NCI-H345 treated with DMSO at 0.1 percent for 48 hours (cell line): ENCODE data around the gene ELANE.
"Not testable (repeated sequence)": the region's sequence is repeated elsewhere in the genome, so short reads cannot be mapped to it uniquely, and the experiment has no call there.

Experiments
- DNase-seq: peaks from one replicate; lab custom pipeline; 2025; ENCODE audit not compliant: unreplicated experiment; lab: John Stamatoyannopoulos, UW

Gene ELANE

DNA sequence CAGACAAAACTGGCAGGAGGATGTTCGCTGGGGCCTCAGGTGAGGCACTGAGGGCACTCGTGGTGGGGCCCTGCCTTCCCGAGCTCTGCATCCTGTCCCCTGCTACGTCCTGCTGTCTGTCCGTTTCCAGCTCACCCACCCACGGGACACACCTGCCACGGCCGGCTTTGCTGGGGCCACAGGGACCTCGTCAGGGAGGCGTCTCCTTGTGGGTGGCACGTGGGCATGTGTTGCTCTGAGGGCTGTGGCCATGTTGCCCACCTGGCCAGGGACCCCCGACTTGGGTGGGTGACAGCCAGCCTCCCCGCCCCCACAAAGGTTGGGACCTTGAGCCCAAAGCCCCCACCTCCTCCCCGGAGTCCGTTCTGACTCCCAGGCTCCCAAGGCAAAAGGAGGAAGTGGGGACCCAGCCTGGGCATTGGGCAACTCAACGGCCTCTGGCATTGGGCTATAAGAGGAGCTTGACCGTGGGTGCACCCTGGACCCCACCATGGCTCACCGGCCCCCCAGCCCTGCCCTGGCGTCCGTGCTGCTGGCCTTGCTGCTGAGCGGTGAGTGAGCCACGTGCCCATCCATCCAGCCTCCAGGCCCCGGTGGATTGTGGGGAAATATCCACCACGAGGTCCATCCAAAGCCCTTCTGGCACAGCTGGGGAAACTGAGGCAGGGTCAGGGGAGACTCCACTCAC is 11.4 kb upstream of the ELANE start, which contains the start of gene PRTN3:
PRTN3 (plus strand) TSS at position 481 of the 688 bp plus-strand sequence; CDS start at position 491, 10 bp downstream.
- no peak for DNase-seq

DNA sequence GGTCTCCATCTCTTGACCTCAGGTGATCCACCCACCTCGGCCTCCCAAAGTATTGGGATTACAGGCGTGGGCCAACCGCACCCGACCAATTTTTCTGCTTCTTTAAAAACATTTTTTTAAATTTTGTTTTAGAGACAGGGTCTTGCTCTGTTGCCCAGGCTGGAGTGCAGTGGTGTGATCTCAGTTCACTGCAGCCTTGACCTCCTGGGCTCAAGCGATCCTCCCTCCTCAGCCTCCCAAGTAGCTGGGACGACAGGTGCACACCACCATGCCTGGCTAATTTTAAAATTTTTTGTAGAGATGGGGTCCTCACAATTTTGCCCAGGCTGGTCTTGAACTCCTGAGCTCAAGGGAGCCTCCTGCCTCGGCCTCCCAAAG is 9.3 kb upstream of the ELANE start:
- not testable (repeated sequence) for DNase-seq

DNA sequence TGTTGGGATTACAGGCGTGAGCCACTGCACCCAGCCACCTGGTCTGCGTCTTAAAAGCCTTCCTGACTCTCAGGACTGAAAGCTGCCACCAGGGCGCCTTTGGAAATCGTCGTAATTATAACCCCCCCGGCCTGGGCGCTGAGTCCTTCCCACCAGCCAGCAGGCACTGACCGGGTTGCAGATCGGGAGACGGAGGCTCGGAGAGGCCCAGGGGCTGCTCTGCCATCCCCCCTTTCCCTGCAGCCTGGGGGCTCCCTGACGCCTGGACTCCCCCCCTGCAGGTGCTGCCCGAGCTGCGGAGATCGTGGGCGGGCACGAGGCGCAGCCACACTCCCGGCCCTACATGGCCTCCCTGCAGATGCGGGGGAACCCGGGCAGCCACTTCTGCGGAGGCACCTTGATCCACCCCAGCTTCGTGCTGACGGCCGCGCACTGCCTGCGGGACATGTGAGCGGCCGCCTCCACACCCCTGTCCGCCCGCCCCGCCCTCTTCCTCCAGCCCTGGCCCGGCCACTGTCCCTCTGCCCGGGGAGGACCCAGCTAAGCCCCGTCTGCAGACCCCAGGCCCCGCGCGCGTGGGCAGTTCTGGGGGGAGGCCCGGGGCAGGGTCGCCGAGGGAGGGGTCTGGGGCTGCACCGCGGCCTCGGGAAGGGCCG is 8.8 kb upstream of the ELANE start:
- DNase-seq: no peak

DNA sequence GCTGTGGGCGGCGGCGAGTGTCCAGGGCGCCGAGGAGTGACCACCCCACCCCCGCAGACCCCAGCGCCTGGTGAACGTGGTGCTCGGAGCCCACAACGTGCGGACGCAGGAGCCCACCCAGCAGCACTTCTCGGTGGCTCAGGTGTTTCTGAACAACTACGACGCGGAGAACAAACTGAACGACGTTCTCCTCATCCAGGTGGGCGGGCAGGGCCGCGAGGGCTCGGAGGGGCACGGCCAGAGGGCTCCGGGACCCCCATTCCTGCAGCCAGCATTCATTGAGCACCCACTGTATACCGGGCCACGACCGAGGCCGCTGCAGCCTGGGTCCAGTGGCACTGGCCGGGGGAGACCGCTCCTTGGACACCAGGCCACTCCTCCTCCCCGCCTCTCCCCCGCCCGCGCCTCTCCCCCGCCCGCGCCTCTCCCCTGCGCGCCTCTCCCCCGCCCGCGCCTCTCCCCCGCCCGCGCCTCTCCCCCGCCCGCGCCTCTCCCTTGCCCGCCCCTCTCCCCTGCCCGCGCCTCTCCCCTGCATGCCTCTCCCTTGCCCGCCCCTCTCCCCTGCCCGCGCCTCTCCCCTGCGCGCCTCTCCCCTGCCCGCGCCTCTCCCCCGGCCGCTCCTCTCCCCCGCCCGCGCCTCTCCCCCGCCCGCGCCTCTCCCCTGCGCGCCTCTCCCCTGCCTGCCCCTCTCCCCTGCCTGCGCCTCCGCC is 8.1 kb upstream of the ELANE start:
- DNase-seq: no peak

DNA sequence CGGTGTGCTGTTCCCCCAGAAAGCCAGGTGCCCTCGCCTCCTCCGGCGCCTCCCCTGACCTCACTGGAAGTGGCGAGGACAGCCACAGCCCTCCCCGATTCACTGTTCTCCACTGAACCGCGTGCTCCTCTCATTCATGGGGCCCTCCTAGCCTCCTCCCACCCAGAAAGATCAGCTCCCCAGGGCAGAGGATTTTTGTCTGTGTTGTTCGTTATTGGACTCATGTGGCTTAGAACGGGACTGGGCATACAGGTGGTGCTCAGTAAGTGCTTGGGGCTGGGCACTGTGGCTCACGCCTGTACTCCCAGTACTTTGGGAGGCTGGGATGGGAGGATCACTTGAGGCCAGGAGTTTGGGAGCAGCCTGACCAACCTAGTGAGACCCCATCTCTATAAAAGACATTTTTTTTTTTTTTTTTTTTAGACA is 7.5 kb upstream of the ELANE start:
- no peak for DNase-seq

DNA sequence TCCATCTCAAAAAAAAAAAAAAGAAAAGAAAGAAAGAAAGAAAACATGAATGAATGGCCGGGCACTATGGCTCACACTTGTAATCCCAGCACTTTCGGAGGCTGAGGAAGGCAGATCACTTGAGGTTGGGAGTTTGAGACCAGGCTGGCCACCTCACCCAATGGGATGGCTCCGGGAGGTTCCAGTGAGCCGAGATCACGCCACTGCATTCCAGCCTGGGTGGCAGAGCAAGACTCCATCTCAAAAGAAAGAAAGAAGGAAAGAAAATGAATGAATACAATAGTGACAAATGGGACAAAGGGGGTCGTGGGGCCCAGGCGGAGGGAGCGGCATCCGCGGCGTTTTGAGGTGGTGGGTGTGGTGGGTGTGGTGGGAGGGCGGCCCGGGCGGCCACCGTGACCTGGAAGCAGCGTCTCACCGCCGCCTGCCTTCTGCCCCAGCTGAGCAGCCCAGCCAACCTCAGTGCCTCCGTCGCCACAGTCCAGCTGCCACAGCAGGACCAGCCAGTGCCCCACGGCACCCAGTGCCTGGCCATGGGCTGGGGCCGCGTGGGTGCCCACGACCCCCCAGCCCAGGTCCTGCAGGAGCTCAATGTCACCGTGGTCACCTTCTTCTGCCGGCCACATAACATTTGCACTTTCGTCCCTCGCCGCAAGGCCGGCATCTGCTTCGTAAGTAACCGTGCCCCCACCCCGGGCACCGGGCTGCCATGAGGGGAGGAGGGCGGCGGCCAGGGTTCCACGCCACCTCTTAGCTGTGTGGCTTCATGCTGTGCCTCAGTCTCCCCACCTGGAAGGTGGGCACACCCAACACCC is 6.2 kb upstream of the ELANE start:
- no peak for DNase-seq

DNA sequence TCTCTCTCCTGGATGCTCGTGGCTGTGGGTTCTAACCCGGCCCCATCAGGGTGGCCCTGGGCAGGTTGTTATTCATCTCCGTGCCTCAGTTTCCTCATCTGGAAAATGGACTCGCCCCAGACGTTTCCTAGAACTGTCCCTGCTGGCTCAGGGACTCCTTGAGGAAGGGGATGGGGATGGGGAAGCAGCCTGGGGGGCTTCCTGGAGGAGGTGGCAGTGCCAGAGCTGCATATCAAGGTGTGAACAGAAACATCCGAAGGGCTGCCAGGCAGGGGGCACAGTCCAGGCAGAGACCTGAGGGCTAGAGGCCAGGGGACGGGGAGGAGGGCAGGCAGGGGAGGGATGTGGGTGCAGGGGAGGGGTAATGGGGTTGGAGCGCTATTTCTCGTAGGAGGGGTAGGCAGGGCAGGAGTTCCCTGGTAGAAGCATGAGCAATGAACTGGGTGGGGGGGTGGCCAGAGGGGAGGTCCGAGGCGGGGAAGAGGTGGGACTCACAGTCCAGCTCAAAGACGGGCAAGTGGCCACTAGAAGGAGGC is 3.6 kb upstream of the ELANE start:
- DNase-seq: no peak

DNA sequence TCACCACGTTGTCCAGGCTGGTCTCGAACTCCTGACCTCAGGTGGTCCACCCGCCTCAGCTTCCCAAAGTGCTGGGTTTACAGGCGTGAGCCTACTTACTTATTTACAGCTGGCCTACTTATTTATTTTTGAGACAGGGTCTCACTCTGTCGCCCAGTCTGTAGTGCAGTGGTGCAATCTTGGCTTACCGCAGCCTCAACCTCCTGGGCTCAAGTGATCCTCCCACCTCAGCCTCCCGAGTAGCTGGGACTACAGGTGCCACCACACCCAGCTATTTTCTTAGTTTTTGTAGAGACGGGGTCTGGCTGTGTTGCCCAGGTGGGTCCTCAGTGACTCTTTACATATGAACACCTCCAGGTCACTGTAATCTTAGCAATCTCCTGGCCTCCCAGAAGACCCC is 2.9 kb upstream of the ELANE start:
- not testable (repeated sequence) for DNase-seq

DNA sequence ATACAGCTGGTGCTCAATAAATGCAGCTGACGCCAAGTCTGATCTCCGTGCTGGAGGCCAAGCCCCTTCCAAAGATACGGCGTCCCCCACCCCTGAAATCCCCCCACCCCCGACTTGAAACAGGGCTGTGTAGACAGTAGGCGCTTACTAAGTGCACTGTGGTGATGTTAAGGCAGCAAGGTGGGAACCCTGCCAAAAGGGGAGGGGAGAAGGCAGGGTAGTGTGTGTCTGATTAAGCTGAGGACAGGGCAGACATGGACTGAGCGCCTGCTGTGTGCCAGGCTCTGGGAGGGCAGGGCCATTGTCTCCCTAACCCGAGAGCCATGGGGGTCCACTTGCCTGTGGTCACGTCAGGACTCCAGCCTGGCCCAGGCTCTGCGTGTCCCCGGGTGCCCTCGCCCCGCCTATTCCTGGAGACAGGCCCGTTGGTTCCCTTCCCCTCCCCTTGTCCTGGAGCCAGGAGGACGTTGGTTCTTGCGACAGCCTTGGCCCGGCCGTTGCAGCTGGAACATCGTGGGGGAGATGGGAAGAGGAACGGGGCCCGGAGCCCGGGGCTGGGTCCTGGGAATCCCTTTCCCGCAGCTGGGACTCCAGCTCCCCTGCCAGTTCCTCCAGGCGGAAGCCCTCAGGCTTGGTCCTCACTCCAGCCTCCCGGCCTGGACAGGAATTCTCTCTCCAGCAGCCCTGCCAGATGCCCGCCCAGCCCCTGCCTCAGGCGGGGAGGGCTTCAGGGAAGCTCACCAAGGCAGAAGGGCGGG is 1.7 kb upstream of the ELANE start:
- DNase-seq: no peak

DNA sequence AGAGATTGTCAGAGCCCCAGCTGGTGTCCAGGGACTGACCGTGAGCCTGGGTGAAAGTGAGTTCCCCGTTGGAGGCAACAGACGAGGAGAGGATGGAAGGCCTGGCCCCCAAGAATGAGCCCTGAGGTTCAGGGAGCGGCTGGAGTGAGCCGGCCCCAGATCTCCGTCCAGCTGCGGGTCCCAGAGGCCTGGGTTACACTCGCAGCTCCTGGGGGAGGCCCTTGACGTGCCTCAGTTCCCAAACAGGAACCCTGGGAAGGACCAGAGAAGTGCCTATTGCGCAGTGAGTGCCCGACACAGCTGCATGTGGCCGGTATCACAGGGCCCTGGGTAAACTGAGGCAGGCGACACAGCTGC is 1.1 kb upstream of the ELANE start:
- DNase-seq: no peak

DNA sequence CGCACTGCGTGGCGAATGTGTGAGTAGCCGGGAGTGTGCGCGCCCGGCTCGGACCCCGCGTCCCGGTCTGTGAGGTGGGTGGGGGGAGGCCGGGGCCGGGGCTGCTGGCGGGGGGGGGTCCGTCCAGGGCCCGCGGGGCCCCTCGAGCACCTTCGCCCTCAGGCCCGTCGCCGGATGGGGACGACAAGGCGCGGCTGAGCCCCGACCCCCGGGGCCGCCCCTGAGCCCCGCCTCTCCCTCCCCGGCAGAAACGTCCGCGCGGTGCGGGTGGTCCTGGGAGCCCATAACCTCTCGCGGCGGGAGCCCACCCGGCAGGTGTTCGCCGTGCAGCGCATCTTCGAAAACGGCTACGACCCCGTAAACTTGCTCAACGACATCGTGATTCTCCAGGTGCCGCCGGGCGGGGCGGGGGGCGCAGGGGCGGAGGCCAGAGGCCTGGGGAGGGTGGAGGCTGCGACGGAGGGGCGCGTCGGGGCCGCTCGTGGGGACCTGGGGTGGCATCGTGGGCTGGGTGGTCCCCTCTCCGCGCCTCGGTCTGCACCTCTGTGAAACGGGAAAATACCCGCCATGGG is 997 bp downstream of the ELANE start:
- no peak for DNase-seq

DNA sequence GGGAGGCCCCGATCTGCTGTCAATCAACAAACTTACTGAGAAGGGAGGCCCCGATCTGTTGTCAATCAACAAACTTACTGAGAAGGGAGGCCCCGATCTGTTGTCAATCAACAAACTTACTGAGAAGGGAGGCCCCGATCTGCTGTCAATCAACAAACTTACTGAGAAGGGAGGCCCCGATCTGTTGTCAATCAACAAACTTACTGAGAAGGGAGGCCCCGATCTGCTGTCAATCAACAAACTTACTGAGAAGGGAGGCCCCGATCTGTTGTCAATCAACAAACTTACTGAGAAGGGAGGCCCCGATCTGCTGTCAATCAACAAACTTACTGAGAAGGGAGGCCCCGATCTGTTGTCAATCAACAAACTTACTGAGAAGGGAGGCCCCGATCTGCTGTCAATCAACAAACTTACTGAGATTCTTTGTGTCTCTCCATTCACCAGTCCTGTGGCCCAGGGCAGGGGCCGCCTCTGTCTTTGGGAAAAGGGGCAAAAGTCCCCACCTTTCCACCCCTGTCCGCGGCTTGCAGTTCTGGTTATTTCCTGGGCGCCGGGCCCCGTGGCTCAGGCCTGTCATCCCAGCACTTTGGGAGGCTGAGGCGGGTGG is 1.6 kb downstream of the ELANE start:
- DNase-seq: not testable (repeated sequence)

DNA sequence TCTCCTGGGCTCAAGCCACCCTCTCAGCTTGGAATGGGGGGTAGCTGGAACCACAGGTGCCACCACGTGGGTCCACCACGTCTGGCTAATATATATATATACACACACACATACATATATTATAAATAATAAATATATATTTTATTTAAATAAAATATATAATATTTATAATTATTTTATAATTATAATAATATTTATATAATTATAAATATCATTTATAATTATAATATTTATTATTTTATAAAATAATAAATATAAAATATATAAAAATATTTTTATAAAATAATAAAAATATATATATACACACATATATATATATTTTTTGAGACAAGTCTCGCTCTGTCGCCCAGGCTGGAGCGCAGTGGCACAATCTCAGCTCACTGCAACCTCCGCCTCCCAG is 2.4 kb downstream of the ELANE start:
- no peak for DNase-seq

DNA sequence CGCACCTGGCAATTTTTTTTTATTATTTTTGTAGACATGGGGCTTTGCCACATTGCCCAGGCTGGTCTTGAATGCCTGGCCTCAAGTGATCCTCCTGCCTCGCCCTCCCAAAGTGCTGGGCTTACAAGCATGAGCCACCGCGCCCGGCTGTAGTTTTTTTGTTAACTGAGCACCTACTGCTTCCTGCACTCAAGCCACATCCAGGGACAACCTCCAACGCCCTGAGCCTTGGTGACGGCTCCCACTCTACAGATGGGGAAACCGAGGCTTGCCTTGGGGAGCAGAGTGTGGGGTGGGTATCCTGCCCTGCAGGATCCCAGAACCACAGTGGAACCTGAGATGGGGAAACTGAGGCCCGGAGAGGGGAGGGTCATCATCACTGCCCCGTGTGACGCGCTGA is 3.0 kb downstream of the ELANE start:
- no peak for DNase-seq

DNA sequence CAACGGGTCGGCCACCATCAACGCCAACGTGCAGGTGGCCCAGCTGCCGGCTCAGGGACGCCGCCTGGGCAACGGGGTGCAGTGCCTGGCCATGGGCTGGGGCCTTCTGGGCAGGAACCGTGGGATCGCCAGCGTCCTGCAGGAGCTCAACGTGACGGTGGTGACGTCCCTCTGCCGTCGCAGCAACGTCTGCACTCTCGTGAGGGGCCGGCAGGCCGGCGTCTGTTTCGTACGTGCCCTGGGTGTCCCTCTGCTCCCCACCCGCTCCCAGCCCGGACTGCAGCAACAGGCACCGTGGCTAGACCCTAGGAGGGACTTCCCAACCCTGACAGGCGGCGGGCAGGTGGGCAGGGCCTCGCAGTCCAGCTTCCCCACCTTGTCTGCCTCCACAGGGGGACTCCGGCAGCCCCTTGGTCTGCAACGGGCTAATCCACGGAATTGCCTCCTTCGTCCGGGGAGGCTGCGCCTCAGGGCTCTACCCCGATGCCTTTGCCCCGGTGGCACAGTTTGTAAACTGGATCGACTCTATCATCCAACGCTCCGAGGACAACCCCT is 3.5 kb downstream of the ELANE start:
- no peak for DNase-seq

DNA sequence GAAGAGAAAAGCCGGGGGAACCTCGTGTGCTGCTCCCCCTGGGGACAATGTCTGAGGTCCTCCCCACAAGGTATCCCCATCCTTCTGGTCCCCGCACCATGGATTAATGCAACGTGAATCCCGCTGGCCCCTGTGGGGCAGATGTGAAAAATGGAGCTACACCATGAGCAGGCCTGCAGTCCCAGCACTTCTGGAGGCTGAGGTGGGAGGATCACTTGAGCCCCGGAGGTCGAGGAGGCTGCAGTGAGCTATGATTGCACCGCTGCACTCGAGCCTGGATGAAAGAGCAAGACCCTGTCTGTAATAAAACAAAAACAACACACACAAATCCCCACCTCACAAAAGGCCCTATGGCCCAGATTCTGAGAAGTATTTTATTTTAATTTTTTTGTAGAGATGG is 6.2 kb downstream of the ELANE start:
- DNase-seq: no peak

DNA sequence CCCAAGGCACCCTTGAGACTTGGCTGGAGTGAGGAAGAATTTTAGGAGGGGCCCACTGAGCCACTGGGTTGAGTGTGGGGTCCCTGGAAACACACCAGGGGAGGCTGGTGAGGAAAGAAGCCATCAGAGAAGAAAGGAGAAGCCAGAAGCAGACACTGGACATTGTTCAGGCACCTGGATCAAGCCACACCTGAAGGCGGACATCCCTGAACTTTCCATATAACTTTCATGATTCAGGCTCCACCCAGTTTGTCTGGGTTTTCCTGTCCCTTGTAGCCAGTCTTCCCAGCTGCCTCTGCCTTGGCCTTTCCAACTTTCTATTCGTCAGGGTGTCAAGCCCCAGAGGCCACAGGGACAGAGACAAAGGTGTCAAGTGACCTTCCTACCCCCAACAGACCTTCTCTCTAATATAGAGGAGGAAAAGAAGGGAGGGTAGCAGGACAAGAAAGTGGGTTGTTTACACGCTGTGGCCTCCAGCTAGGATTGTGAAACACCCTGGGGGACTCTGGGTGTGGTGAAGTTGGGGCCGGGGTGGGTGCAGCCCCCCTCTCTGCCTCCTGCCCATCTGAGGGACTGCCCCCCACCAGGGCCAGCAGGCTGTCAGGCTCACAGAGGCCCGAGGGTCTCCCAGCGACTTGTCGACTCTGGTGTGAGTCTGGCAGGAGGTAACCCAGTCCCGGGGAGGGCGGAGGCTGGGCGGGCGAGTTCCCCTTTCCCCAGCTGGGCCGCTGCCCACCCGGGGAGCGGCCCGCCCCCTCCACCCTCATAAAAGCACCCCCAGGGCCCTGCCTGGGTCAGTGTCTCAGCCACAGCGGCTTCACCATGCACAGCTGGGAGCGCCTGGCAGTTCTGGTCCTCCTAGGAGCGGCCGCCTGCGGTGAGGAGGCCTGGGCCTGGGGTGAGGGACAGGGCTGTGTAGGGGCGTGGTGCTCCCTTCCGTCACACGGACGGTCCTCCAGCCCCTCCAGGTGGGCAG is 7.1 kb downstream of the ELANE start, which contains the start of gene CFD:
CFD (plus strand) TSS at position 797 of the 976 bp plus-strand sequence; CDS start at position 823, 26 bp downstream.
- DNase-seq: no peak

DNA sequence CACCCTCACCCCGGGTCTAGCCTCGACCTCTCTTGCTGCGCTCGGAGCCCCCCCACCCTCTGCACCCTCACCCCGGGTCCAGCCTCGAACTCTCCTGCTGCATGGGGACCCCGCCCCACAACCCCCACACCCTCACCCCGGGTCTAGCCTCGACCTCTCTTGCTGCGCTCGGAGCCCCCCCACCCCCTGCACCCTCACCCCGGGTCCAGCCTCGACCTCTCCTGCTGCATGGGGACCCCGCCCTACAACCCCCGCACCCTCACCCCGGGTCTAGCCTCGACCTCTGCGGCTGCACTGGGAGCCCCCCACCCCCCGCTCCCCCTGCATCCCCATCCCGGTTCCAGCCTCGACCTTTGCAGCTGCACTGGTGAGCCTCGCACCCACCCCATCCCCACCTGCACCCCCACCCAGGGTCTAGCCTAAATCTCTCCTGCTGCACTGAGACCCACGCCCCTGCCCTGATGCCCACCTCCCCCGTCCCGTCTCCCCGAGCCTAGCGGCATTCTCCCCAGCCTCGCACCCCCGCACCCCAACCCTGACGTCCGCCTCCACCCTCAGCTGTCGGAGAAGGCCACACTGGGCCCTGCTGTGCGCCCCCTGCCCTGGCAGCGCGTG is 9.1 kb downstream of the ELANE start:
- DNase-seq: no peak
